Stimulated activated memory B cell treated with anti-CD40 and anti-IgM and Interleukin-4, amounts not matched to agents 10 μg/mL and 1 μg/mL and 100 μg/mL, for 72 hours (primary cell): ENCODE measurements around the gene SMG7.

Source experiments
- ATAC-seq: fragments of 150-1000 bp; cut with Tn5 transposase; 2 replicates; pipeline ENCODE4 v1.10.0; 2021
- H3K27ac Mint-ChIP-seq: one replicate; pipeline ENCODE4 v1.8.0; 2022; ENCODE audit warnings: mild to moderate bottlenecking, mixed read lengths
- H3K27me3 Mint-ChIP-seq: one replicate; pipeline ENCODE4 v1.8.0; 2022; ENCODE audit warnings: mixed read lengths
- H3K36me3 Mint-ChIP-seq: one replicate; pipeline ENCODE4 v1.8.0; 2022; ENCODE audit warnings: mixed read lengths
- H3K4me1 Mint-ChIP-seq: one replicate; pipeline ENCODE4 v1.8.0; 2022; ENCODE audit warnings: mixed read lengths
- H3K4me3 Mint-ChIP-seq: one replicate; pipeline ENCODE4 v1.8.0; 2022; ENCODE audit warnings: mild to moderate bottlenecking, moderate library complexity, mixed read lengths
- H3K9me3 Mint-ChIP-seq: one replicate; pipeline ENCODE4 v1.8.0; 2022; ENCODE audit warnings: mixed read lengths

SMG7 gene

DNA sequence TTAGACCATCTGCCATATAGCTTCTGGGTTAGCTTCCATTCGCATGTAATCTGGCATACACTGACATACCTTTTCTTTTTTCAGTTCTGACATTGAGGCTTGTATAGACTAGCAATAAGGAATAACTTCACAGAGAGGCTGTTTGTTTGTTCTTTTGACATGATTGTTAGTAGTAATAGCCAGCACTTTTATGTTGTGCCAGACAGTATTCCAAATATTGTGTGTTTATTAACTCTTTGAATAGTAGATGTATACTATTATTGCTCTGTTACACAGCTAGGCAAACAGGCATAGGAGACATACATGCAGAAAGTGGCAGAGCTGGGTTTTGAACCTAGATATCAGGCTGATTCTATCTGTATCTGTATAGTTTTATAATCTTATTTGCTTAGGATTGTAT lies 12.6 kb downstream of the SMG7 start:
- peaks cover 15% of the 10 kb centered on the region for H3K36me3 Mint-ChIP-seq
- no peaks in the 10 kb centered on the region for H3K9me3 Mint-ChIP-seq
- no peak for ATAC-seq
- H3K4me3 Mint-ChIP-seq = no peak overlapping the region
- H3K4me1 Mint-ChIP-seq = peaks cover 67% of the 10 kb centered on the region
- H3K27ac Mint-ChIP-seq = no peak overlapping the region
- H3K27me3 Mint-ChIP-seq = no peaks in the 10 kb centered on the region

DNA sequence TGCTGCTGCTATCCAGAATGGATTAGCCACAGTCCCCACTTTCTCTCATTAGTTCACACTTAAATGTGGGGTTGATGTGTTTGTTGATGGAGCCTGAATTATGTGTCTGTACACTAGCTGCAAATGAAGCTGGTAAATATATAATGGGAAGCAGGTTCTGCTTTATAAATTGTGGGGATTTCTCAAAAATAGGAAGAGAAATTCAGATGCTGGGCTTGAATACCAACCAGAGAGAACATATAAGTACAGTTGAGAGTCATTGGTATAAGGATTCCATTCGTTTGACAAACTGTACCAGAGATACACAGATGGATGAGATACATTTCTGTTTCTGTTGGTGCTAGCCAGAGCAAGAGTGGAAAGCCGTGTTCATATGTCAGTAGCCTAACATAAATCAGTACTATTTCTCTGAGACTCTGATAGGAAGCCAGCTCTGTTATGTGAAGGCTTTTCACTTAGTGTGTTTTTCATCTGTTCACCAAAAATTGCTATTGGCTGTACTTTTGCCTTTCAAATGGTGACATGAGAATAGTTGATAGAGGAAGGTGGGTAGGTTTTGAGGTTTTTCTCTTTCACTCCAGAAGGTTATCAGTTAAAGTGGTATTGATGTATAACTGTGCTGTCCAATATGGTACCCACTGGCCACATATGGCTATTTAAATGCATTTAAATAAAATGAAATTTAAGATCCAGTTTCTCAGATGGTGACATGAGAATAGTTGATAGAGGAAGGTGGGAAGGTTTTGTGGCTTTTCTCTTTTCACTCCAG lies 15.6 kb downstream of the SMG7 start:
- Mint-ChIP-seq H3K4me1 (peaks cover 49% of the 10 kb centered on the region), H3K27ac (no peak overlapping the region)

DNA sequence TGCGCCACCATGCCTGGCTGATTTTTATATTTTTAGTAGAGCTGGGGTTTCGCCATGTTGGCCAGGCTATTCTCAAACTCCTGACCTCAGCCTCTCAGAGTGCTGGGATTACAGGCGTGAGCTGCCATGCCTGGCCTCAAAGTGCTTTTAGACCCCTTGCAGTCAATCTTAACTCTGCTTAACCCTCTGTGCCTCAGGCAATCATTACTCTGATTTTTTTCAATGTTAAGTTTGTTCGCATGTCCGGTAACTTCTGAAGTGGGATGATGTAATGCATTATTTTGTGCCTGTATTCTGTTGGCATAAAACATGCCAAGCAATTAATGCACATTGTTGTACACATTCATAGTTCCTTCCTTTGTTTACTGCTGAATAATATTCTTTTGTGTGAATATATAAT lies 18.6 kb downstream of the SMG7 start:
- Mint-ChIP-seq H3K36me3 (peaks cover 18% of the 10 kb centered on the region), H3K4me1 (peaks cover 59% of the 10 kb centered on the region), H3K9me3 (no peaks in the 10 kb centered on the region), H3K27ac (no peak overlapping the region), H3K27me3 (no peaks in the 10 kb centered on the region), H3K4me3 (no peak overlapping the region)
- ATAC-seq = no peak

More for the DNA sequence above, 15.6 kb downstream of the SMG7 start:
- H3K36me3 Mint-ChIP-seq = peaks cover 18% of the 10 kb centered on the region
- no peak overlapping the region for H3K4me3 Mint-ChIP-seq
- H3K9me3 Mint-ChIP-seq = no peaks in the 10 kb centered on the region
- H3K27me3 Mint-ChIP-seq = no peaks in the 10 kb centered on the region
- no peak for ATAC-seq

DNA sequence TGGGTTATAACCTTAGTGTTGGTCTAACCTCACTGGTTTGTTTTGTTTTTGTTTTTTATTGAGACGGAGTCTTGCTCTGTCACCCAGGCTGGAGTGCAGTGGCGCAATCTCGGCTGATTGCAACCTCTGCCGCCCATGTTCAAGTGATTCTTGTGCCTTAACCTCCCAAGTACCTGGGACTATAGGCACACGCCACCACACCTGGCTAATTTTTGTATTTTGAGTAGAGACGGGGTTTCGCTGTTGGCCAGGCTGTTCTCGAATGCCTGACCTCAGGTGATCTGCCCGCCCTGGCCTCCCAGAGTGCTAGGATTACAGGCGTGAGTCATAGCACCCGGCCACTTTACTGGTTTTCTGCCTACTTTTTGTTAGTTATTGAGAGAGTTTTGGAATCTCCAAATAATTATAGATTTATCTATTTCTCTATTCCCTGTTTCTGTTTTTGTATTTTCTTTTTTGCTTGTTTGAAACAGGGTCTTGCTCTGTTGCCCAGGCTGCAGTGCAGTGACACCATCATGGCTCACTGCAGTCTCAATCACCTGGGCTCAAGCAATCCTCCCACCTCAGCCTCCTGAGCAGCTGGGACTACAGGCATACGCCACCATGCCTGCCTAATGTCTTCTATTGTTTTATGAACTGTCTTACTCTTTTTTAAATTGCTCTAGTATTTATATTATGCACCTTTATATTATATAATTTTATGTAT lies 21.4 kb downstream of the SMG7 start:
- Mint-ChIP-seq H3K4me1 (peaks cover 60% of the 10 kb centered on the region), H3K36me3 (peaks cover 9% of the 10 kb centered on the region), H3K4me3 (no peak overlapping the region), H3K9me3 (no peaks in the 10 kb centered on the region), H3K27me3 (no peaks in the 10 kb centered on the region), H3K27ac (no peak overlapping the region)
- no peak for ATAC-seq

DNA sequence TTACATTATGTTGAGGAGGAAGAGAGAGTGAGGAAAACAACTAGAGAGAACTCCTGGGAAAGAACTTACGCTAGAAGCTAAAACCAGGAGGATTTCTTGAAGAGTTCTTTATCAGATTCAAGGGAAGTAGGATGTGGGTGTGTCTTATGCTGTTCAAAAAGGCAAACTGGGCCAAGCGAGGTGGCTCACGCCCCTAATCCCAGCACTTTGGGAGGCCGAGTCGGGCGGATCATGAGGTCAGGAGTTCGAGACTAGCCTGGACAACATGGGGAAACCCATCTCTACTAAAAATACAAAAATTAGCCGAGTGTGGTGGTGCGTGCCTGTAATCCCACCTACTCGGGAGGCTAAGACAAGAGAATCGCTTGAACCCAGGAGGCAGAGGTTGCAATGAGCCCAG lies 23.1 kb downstream of the SMG7 start:
- H3K27ac Mint-ChIP-seq = no peak overlapping the region
- ATAC-seq = no peak
- H3K9me3 Mint-ChIP-seq = no peaks in the 10 kb centered on the region
- H3K4me1 Mint-ChIP-seq = peaks cover 59% of the 10 kb centered on the region
- H3K27me3 Mint-ChIP-seq = no peaks in the 10 kb centered on the region
- H3K36me3 Mint-ChIP-seq = no peaks in the 10 kb centered on the region
- no peak overlapping the region for H3K4me3 Mint-ChIP-seq

DNA sequence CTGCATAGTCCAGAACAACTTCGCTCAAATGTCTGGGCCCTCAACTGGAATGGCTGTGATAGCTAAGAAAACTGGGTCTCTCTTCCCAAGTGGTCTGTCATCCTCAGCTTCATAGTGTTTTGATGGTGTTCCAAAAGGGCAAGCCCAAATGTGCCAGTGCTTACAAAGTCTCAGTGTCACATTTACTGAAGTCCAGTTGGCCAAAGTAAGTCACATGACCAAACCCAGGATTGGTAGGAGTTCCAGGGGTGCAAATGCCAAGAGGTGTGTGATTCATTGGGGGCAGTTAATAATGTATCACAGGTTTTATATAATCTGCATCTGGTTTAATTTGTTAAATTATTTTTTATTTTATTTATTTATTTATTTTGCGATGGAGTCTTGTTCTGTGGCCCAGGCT lies 24.9 kb downstream of the SMG7 start:
- Mint-ChIP-seq H3K9me3 (no peaks in the 10 kb centered on the region), H3K36me3 (no peaks in the 10 kb centered on the region), H3K4me1 (peaks cover 62% of the 10 kb centered on the region), H3K4me3 (no peak overlapping the region), H3K27me3 (no peaks in the 10 kb centered on the region), H3K27ac (no peak overlapping the region)
- ATAC-seq = no peak

DNA sequence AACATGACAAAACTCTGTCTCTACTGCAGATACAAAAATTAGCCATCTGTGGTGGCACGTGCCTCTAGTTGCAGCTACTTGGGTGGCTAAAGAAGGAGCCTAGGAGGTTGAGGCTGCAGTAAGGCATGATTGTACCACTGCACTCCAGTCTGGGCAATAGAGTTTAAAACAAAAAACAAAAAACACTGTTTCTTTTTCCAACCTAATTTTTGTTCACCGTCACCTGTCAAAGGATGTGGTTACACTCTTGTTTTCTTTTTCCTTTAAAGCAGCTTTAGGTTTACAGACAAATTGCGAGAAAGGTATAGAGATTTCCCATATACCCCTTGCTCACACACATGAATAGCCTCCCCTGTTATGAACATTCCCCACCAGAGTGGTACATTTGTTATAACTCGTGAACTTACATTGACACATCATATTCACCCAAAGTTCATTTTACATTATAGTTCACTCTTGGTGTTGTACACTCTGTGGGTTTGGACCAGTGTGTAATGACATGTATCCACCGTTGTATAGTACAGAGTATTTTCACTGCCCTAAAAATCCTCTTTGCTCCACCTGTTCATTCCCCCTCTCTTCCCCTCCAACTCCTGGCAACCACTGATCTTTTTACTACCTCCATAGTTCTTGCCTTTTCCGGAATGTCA lies 26.2 kb downstream of the SMG7 start:
- Mint-ChIP-seq H3K27ac (no peak overlapping the region), H3K4me3 (no peak overlapping the region), H3K4me1 (peaks cover 53% of the 10 kb centered on the region), H3K36me3 (no peaks in the 10 kb centered on the region), H3K9me3 (no peaks in the 10 kb centered on the region), H3K27me3 (no peaks in the 10 kb centered on the region)
- ATAC-seq = no peak

DNA sequence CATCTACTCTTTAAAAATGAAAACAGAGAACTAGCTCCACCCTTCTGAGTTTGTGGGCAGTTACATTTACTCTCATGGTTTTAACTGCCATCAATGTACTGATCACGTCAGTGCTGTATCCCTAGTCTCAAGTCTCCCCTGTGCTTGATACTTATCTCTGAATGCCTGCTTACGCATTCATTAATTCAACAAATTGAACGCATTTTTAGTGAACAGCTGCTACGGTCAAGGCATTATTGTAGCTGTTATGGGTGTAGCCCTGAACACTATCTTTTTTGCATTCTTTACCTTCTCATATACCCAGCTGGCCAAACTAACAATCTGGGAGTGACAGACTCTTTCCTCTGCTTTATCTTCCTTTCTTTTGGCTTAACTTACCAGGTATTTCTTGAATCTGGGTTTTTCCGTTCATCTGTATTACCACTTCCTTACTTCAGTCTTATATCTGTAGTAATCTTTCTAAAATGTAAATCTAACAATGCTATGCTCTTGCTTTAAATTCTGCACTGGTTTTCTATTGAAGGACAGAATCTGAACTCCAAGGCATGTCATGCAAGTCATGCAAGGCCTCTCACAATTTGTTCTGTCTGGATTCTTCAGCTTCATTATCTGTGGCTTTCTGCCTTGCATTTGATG lies 33.3 kb downstream of the SMG7 start:
- H3K9me3 Mint-ChIP-seq = no peaks in the 10 kb centered on the region
- H3K36me3 Mint-ChIP-seq = no peaks in the 10 kb centered on the region
- no peaks in the 10 kb centered on the region for H3K27me3 Mint-ChIP-seq
- H3K4me3 Mint-ChIP-seq = no peak overlapping the region
- H3K4me1 Mint-ChIP-seq = peaks cover 3% of the 10 kb centered on the region
- ATAC-seq = no peak
- H3K27ac Mint-ChIP-seq = no peak overlapping the region

DNA sequence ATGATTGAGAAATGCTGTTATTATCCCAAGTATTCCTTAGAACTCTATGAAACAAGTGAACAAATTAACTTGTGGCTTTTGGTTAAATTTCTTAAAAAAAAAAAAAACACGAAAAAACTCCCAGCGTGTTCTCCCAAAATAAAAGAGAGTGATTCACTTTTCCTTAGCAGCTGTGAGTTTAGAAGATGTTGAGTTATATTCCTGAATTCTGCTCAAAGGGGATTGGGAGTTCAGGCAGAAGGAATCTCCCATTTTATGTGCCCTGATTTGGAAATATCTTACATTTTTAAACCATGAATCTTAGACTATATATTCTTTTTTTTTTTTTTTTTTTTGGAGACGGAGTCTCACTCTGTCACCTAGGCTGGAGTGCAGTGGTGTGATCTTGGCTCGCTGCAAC lies 34.3 kb downstream of the SMG7 start:
- Mint-ChIP-seq H3K27ac (no peak overlapping the region), H3K9me3 (no peaks in the 10 kb centered on the region), H3K4me1 (peaks cover 7% of the 10 kb centered on the region), H3K36me3 (no peaks in the 10 kb centered on the region), H3K27me3 (no peaks in the 10 kb centered on the region), H3K4me3 (no peak overlapping the region)
- ATAC-seq = no peak

DNA sequence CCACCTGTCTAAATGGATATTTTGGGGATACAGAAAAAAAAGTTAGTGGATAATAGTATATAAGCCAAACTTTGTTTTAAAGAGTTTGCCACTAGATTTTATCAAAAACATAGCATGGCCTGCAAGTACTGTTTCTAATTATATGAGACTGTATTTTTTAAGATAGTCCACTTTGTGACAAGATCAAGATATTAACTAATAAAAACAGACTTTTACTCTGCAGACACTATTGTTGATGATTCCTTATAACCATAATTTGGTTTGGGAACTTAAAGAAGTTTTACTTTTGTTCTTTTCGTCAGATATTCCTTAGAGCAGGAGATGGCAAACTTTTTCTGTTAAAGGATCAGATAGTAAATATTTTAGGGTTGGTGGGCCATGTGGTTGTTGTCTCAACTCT lies 36.4 kb downstream of the SMG7 start:
- Mint-ChIP-seq H3K27ac (no peak overlapping the region), H3K27me3 (no peaks in the 10 kb centered on the region), H3K4me1 (peaks cover 15% of the 10 kb centered on the region), H3K36me3 (peaks cover 8% of the 10 kb centered on the region), H3K9me3 (no peaks in the 10 kb centered on the region), H3K4me3 (no peak overlapping the region)
- no peak for ATAC-seq

DNA sequence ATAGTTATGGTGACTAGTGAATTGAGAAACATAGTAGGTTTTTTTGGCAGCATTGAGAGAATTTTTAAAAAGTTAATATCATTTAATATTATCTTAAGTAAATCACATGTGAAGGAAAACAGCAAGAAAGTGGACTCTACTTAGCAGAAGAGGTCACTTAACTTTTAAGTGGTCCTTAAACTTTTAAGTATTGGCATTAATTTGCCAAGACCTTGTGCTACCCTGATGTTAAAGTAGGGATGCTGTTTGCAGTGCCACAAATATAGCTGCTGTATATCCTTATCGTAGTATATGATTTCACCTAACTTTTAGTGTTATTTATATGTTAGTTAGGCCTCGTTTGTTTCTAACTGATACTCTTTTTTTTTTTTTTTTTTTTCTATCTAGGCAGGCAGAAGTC lies 40.2 kb downstream of the SMG7 start:
- Mint-ChIP-seq H3K27ac (no peak overlapping the region), H3K36me3 (peaks cover 24% of the 10 kb centered on the region), H3K4me1 (peaks cover 15% of the 10 kb centered on the region), H3K4me3 (no peak overlapping the region), H3K27me3 (no peaks in the 10 kb centered on the region), H3K9me3 (no peaks in the 10 kb centered on the region)
- no peak for ATAC-seq

DNA sequence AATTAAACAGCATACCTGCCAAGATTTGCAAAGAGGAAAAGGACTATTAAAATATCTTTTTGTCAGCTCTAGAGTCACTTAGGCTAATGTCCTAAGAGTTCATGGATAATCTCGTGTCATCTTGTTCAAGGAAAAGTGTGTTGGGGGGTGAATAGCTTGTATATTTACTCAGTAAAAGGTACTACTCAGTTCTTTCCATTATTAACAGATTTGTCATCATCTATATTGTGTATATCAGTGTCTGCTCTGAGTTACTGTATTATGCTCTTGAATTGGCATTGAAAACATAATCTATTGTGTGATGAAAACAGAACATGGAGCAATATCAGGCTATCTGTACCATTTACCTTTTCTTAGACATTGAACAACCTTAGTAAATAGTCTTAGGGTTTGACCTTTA lies 41.9 kb downstream of the SMG7 start:
- ATAC-seq = no peak
- H3K4me3 Mint-ChIP-seq = no peak overlapping the region
- peaks cover 34% of the 10 kb centered on the region for H3K36me3 Mint-ChIP-seq
- H3K27me3 Mint-ChIP-seq = no peaks in the 10 kb centered on the region
- no peaks in the 10 kb centered on the region for H3K9me3 Mint-ChIP-seq
- H3K4me1 Mint-ChIP-seq = peaks cover 15% of the 10 kb centered on the region
- H3K27ac Mint-ChIP-seq = no peak overlapping the region

DNA sequence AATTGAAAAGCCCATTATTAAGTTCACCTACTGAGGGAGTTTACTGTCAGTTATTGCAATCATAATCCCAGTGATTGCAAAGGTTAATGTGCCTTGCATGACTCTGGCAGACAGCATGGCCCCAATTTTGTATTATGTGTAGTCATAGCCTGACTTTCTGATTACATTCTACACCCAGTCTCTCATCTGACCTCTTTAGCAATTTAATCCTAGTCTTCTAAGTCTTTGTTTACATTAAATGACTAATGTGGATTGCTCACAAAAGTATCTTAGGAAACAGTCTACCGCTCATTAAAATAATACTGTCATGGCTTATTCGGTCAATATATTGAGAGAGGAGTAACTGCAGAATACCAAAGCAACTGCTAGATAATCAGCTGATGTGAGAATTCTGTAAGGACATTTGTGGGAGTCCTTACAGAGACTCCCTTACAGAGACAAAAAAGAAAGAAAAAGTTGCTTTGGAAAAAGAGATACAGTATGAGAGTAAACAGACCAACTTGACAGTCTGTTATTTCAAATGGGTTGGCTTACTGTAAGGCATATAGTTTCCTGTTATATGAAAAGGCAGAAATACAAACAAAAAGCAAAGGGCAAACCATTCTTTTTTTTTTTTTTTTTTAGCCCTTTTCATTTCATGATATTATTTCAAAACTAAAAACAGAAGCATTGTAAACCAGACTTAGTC lies 42.8 kb downstream of the SMG7 start:
- peaks cover 35% of the 10 kb centered on the region for H3K36me3 Mint-ChIP-seq
- H3K4me3 Mint-ChIP-seq = no peak overlapping the region
- H3K9me3 Mint-ChIP-seq = no peaks in the 10 kb centered on the region
- H3K27me3 Mint-ChIP-seq = no peaks in the 10 kb centered on the region
- no peak for ATAC-seq
- peaks cover 15% of the 10 kb centered on the region for H3K4me1 Mint-ChIP-seq
- H3K27ac Mint-ChIP-seq = peak overlapping the region; percentile 53

DNA sequence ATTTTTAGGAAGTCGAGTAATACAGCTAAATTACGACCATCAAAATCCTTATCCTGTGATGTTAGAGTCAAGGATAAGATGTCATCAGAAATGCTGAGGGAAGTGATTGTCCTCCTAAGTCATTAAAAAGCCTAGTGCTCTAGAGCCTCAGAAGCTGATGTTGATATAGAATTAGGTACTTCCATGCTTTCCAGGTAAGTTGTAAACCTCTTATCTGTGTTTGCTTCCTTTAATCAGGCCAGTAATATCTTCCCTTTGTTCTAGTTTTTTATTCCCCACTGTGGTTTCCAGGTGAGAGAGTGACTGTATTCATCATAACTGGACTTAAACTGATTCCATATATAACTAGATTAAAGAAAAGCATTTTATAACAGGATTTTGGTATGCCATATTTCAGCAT lies 44.4 kb downstream of the SMG7 start:
- Mint-ChIP-seq H3K4me1 (peaks cover 6% of the 10 kb centered on the region), H3K9me3 (no peaks in the 10 kb centered on the region), H3K27ac (no peak overlapping the region), H3K36me3 (peaks cover 44% of the 10 kb centered on the region), H3K27me3 (no peaks in the 10 kb centered on the region), H3K4me3 (no peak overlapping the region)
- ATAC-seq = no peak

DNA sequence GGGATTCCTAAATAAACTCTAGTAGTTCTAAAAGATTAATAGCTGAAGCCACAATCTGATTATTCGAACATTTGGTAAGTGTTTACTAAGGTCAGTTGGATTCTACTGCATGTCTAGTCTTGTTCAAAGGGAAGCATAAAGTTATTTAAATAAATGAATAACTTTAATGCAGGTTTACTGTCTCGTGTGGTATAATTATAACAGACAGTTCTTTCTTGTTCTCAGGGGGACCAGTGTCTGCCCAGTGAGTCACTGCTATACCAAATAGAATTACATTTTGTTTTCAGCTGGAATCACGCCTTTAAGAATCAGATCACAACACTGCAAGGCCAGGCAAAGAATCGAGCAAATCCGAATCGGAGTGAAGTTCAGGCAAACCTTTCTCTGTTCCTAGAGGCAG lies 45.1 kb downstream of the SMG7 start:
- H3K27me3 Mint-ChIP-seq = no peaks in the 10 kb centered on the region
- no peak overlapping the region for H3K27ac Mint-ChIP-seq
- ATAC-seq = no peak
- H3K9me3 Mint-ChIP-seq = no peaks in the 10 kb centered on the region
- H3K4me1 Mint-ChIP-seq = no peaks in the 10 kb centered on the region
- no peak overlapping the region for H3K4me3 Mint-ChIP-seq
- peaks cover 41% of the 10 kb centered on the region for H3K36me3 Mint-ChIP-seq
